Memory B cell (primary cell): ENCODE measurements around the gene DTWD1.
"Not testable (repeated sequence)": the region's sequence is repeated elsewhere in the genome, so short reads cannot be mapped to it uniquely, and the experiment has no call there.

Source experiments
- ATAC-seq: fragments of 150-1000 bp; cut with Tn5 transposase; 2 replicates; pipeline ENCODE4 v1.10.0; 2021; ENCODE audit warnings: low read depth, mild to moderate bottlenecking, moderate library complexity
- DNase-seq, 2 donors: peaks; one replicate each; pipeline ENCODE4 v3.0.0; 2022; ENCODE audit warnings: low spot score in 2 of 2
- H3K27ac Mint-ChIP-seq: one replicate; pipeline ENCODE4 v1.8.0; 2022; ENCODE audit warnings: mild to moderate bottlenecking, moderate library complexity, mixed read lengths
- H3K27me3 Mint-ChIP-seq: one replicate; pipeline ENCODE4 v1.8.0; 2022; ENCODE audit warnings: mixed read lengths
- H3K36me3 Mint-ChIP-seq: one replicate; pipeline ENCODE4 v1.8.0; 2022; ENCODE audit warnings: mild to moderate bottlenecking, mixed read lengths
- H3K4me1 Mint-ChIP-seq: one replicate; pipeline ENCODE4 v1.8.0; 2022; ENCODE audit warnings: mixed read lengths
- H3K4me3 Mint-ChIP-seq: one replicate; pipeline ENCODE4 v1.8.0; 2022; ENCODE audit warnings: mild to moderate bottlenecking, moderate library complexity, mixed read lengths
- H3K9me3 Mint-ChIP-seq: one replicate; pipeline ENCODE4 v1.8.0; 2022; ENCODE audit warnings: mixed read lengths

The DTWD1 gene

GRCh38 chr15:49666486-49666885, 45.6 kb downstream of the DTWD1 start:
- ATAC-seq, H3K27me3 Mint-ChIP-seq, H3K4me3 Mint-ChIP-seq, DNase-seq, H3K9me3 Mint-ChIP-seq, H3K4me1 Mint-ChIP-seq, H3K27ac Mint-ChIP-seq, H3K36me3 Mint-ChIP-seq: not testable (repeated sequence)

GRCh38 chr15:49669288-49669687, 48.4 kb downstream of the DTWD1 start:
- no peaks in the 10 kb centered on the region for H3K36me3 Mint-ChIP-seq

DNA sequence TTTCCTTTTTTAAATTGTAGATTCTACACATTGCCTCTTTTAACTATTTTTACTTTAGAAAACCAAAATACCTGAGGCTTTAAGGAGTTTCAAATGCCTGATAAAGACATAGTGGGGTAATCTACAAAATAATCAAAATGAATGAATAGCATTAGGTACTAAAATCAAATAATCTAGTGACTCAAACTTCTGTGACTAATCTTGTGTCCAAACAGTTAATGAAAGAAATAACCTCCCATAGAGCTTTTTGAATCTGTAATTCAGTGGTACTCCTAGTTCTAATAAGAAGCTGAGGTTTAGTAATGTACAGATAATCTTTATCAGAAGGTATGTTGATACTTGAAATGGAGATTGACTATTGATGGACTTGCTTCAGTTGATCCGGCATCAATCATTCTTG, 53.0 kb downstream of the DTWD1 start:
- Mint-ChIP-seq H3K27me3 (peaks cover 5% of the 10 kb centered on the region), H3K27ac (no peak overlapping the region), H3K9me3 (no peaks in the 10 kb centered on the region)

More at GRCh38 chr15:49669288-49669687, 48.4 kb downstream of the DTWD1 start:
- H3K9me3 Mint-ChIP-seq, result no peaks in the 10 kb centered on the region
- no peaks in the 10 kb centered on the region for H3K4me1 Mint-ChIP-seq
- no peak overlapping the region for H3K4me3 Mint-ChIP-seq
- DNase-seq, result no peak
- H3K27me3 Mint-ChIP-seq, result no peaks in the 10 kb centered on the region
- ATAC-seq, result no peak
- H3K27ac Mint-ChIP-seq, result no peak overlapping the region

GRCh38 chr15:49674370-49674769, 53.5 kb downstream of the DTWD1 start:
- no peak overlapping the region for H3K27ac Mint-ChIP-seq

More for the DNA sequence above, 53.0 kb downstream of the DTWD1 start:
- no peaks in the 10 kb centered on the region for H3K4me1 Mint-ChIP-seq
- H3K4me3 Mint-ChIP-seq, result no peak overlapping the region
- ATAC-seq (no peak), DNase-seq (no peak)
- no peaks in the 10 kb centered on the region for H3K36me3 Mint-ChIP-seq

GRCh38 chr15:49675041-49675440, 54.2 kb downstream of the DTWD1 start:
- no peak for DNase-seq

More at GRCh38 chr15:49674370-49674769, 53.5 kb downstream of the DTWD1 start:
- ATAC-seq, result no peak
- H3K36me3 Mint-ChIP-seq, result no peaks in the 10 kb centered on the region
- H3K4me1 Mint-ChIP-seq, result no peaks in the 10 kb centered on the region
- no peaks in the 10 kb centered on the region for H3K9me3 Mint-ChIP-seq
- H3K27me3 Mint-ChIP-seq, result peaks cover 5% of the 10 kb centered on the region
- DNase-seq, result no peak
- H3K4me3 Mint-ChIP-seq, result no peak overlapping the region

DNA sequence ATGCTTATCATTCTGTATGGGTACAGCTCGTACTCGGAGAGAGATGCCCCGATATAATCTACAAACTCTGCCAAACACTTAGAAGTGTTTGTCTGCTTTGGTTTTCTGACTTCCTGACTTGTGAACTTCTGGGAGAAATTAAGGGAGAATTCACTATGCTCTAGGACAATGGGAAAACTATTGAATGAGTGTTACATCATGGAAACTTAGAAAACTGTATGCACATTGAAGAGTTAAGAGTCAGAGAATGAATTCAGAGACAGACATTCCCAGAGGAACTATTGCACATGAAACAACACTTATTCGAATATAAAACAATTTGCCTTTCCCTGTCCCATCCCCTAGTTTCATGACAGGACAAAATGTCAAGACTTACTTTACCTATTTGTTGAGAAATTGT, 57.8 kb downstream of the DTWD1 start:
- H3K27me3 Mint-ChIP-seq, result peaks cover 7% of the 10 kb centered on the region
- ATAC-seq, result no peak

More at GRCh38 chr15:49675041-49675440, 54.2 kb downstream of the DTWD1 start:
- Mint-ChIP-seq H3K9me3 (no peaks in the 10 kb centered on the region), H3K36me3 (no peaks in the 10 kb centered on the region), H3K27ac (no peak overlapping the region), H3K4me3 (no peak overlapping the region), H3K4me1 (no peaks in the 10 kb centered on the region), H3K27me3 (peaks cover 5% of the 10 kb centered on the region)
- no peak for ATAC-seq

DNA sequence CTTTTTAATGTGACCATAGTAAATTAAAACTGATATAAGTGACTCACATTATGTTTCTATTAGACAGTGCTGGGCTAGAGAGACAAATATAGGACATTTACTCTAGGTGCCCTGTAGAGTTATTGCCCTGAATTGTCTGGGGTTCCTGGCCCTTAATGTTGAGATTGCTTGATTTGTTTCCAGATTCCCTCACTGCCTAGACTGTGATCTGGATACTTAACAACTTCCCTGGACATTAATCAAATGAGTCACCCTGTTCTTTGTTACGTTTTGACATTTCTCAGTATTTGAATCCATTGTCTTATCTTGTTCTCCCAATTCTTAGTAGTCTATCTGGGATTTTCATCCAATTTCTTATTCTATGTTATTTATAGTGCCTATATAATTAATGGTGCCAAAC, 65.8 kb downstream of the DTWD1 start:
- Mint-ChIP-seq H3K9me3 (no peaks in the 10 kb centered on the region), H3K4me1 (no peaks in the 10 kb centered on the region), H3K4me3 (no peak overlapping the region), H3K27me3 (no peaks in the 10 kb centered on the region), H3K27ac (no peak overlapping the region), H3K36me3 (no peaks in the 10 kb centered on the region)
- no peak for DNase-seq
- no peak for ATAC-seq

More for the DNA sequence above, 57.8 kb downstream of the DTWD1 start:
- Mint-ChIP-seq H3K4me1 (no peaks in the 10 kb centered on the region), H3K4me3 (no peak overlapping the region), H3K9me3 (no peaks in the 10 kb centered on the region), H3K27ac (no peak overlapping the region), H3K36me3 (no peaks in the 10 kb centered on the region)
- DNase-seq, result no peak

DNA sequence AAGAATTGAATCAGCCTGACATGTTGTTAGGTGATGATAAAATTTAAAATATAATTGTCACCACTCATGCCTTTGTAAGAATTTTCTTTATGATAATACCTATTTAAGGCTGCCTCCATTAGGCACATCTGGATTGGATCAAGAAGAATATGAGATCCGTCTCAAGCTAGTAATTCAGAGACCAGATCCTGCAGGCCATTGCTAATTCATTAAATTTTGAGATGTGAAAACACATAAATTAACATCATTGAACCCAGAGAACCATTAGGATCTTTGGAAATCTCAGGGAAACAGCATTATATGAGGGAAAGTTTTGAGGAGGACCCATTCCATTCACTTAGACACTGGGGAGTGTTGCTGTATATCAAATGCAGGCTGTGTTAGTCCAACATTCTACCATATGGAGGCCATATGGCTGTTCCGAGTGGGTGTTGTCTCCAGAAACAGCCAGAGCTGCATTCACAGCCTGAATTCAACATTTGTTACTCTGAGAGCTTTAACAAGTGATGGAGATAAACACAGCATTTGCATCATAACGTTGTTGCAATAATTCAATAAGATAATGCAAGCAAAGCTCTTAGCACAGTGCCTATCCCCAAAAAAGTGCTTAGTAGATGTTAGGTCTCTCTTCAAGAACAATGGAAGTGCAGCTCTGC, 67.4 kb downstream of the DTWD1 start:
- H3K27ac Mint-ChIP-seq, result no peak overlapping the region
- H3K4me3 Mint-ChIP-seq, result no peak overlapping the region
- H3K36me3 Mint-ChIP-seq, result no peaks in the 10 kb centered on the region
- no peaks in the 10 kb centered on the region for H3K27me3 Mint-ChIP-seq
- DNase-seq (no peak), ATAC-seq (no peak)
- no peaks in the 10 kb centered on the region for H3K9me3 Mint-ChIP-seq
- no peaks in the 10 kb centered on the region for H3K4me1 Mint-ChIP-seq

- DNase-seq, result no peak
- no peak overlapping the region for H3K4me3 Mint-ChIP-seq
- no peaks in the 10 kb centered on the region for H3K4me1 Mint-ChIP-seq
- no peaks in the 10 kb centered on the region for H3K36me3 Mint-ChIP-seq
- H3K27ac Mint-ChIP-seq, result no peak overlapping the region
- no peaks in the 10 kb centered on the region for H3K9me3 Mint-ChIP-seq
- no peak for ATAC-seq
- peaks cover 1% of the 10 kb centered on the region for H3K27me3 Mint-ChIP-seq
These were observed 71.8 kb downstream of the DTWD1 start for GRCh38 chr15:49692514-49693090.

GRCh38 chr15:49693498-49693897, 72.7 kb downstream of the DTWD1 start:
- H3K9me3 Mint-ChIP-seq, result no peaks in the 10 kb centered on the region
- peaks cover 1% of the 10 kb centered on the region for H3K27me3 Mint-ChIP-seq
- ATAC-seq, result no peak
- H3K36me3 Mint-ChIP-seq, result no peaks in the 10 kb centered on the region
- no peak overlapping the region for H3K27ac Mint-ChIP-seq
- no peaks in the 10 kb centered on the region for H3K4me1 Mint-ChIP-seq
- no peak overlapping the region for H3K4me3 Mint-ChIP-seq
- DNase-seq, result no peak

DNA sequence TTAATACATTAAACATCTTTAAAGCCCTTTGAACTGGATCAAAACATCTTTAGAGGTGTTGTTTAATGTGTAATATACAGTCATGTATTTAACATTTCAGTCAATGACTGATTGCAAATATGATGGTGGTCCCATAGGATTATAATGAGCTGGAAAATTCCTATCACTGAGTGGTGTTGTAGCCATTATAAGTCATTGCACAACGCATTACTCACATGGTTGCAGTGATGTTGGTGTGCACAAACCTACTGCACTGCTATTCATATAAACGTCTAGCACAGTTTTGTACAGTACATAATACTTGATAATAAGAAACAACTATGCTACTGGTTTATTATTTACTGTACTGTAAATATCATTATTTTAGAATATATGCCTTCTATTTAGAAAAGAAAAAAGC, 75.6 kb downstream of the DTWD1 start:
- Mint-ChIP-seq H3K4me1 (no peaks in the 10 kb centered on the region), H3K4me3 (no peak overlapping the region), H3K36me3 (no peaks in the 10 kb centered on the region), H3K9me3 (no peaks in the 10 kb centered on the region), H3K27me3 (peaks cover 1% of the 10 kb centered on the region), H3K27ac (no peak overlapping the region)
- ATAC-seq (no peak), DNase-seq (no peak)

- H3K27me3 Mint-ChIP-seq, result peaks cover 1% of the 10 kb centered on the region
- H3K27ac Mint-ChIP-seq, result no peak overlapping the region
- no peaks in the 10 kb centered on the region for H3K4me1 Mint-ChIP-seq
- DNase-seq, result no peak
- ATAC-seq, result no peak
- no peak overlapping the region for H3K4me3 Mint-ChIP-seq
- H3K9me3 Mint-ChIP-seq, result no peaks in the 10 kb centered on the region
- H3K36me3 Mint-ChIP-seq, result no peaks in the 10 kb centered on the region
These were observed 76.3 kb downstream of the DTWD1 start for GRCh38 chr15:49697121-49697520.

- H3K27me3 Mint-ChIP-seq, ATAC-seq, H3K36me3 Mint-ChIP-seq, H3K4me1 Mint-ChIP-seq, H3K27ac Mint-ChIP-seq, DNase-seq, H3K4me3 Mint-ChIP-seq, H3K9me3 Mint-ChIP-seq: not testable (repeated sequence)
These were observed 82.1 kb downstream of the DTWD1 start for GRCh38 chr15:49702982-49703381.
